NAMALWA (cell line): ENCODE data around the gene C3.

Experiments
- DNase-seq: peaks from one replicate; pipeline ENCODE4 v3.0.0-alpha.2; 2015; ENCODE audit warnings: low spot score

The C3 gene

GRCh38 chr19:6744381-6745301 is 24.2 kb upstream of the C3 start:
- DNase-seq = no peak

GRCh38 chr19:6743714-6744380 is 23.4 kb upstream of the C3 start:
- no peak for DNase-seq

GRCh38 chr19:6743066-6743465 is 22.6 kb upstream of the C3 start:
- no peak for DNase-seq

GRCh38 chr19:6740589-6741343 is 20.3 kb upstream of the C3 start:
- DNase-seq = peak; percentile 52

- DNase-seq = peak; percentile 29
Observed at GRCh38 chr19:6739883-6740588, 19.6 kb upstream of the C3 start.

- peak; percentile 85 for DNase-seq
Observed at GRCh38 chr19:6739390-6739882, 19.0 kb upstream of the C3 start, which contains the start of gene TRIP10. TRIP10 (plus strand) TSS chr19:6739680; CDS start chr19:6739762, 82 bp downstream.

- no peak for DNase-seq
Observed at GRCh38 chr19:6738787-6739389, 18.4 kb upstream of the C3 start.

GRCh38 chr19:6737873-6738786 is 17.7 kb upstream of the C3 start:
- DNase-seq = peak; percentile 93

GRCh38 chr19:6737284-6737872 is 16.9 kb upstream of the C3 start, which contains the start of gene GPR108:
GPR108 (minus strand) TSS chr19:6737580; CDS start chr19:6737576, 4 bp downstream.
- peak; percentile 99 for DNase-seq

GRCh38 chr19:6736917-6737283 is 16.4 kb upstream of the C3 start:
- DNase-seq = no peak

GRCh38 chr19:6736169-6736916 is 15.9 kb upstream of the C3 start:
- peak; percentile 81 for DNase-seq

GRCh38 chr19:6735181-6735911 is 14.9 kb upstream of the C3 start:
- DNase-seq = no peak

- no peak for DNase-seq
Observed at GRCh38 chr19:6734096-6734696, 13.7 kb upstream of the C3 start.

GRCh38 chr19:6733338-6734095 is 13.1 kb upstream of the C3 start:
- no peak for DNase-seq

GRCh38 chr19:6732803-6733337 is 12.4 kb upstream of the C3 start:
- no peak for DNase-seq

GRCh38 chr19:6731822-6732221 is 11.4 kb upstream of the C3 start:
- no peak for DNase-seq
